ENCODE data around the gene LUC7L. TPM values are rescaled to one million over a fixed set of nuclear protein-coding genes. Genes with fewer than 3 reads are reported as not detected.
A peak's percentile ranks its signal among the peaks of the same experiment; 100 is the strongest.
"Not testable (repeated sequence)": the region's sequence is repeated elsewhere in the genome, so short reads cannot be mapped to it uniquely, and the experiment has no call there.

Gene LUC7L
- total RNA-seq, 1 donor = 52.7 TPM

DNA sequence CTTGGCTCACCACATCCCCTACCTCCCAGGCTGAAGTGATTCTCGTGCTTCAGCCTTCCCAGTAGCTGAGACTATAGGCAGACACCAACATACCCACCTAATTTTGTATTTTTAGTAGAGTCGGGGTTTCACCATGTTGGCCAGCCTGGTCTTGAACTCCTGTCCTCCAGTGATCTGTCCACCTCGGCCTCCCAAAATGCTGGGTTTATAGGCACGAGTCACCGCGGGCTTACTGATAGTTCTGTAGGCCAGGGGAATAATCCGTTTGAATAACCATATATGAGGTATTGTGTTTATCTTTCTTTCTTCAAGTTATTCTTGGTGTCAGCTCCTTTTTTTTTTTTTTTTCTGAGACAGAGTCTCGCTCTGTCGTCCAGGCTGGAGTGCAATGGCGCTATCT is 13.0 kb upstream of the LUC7L start:
- no peak overlapping the region for H3K4me3 ChIP-seq (ENCODE audit: low read depth, low read length)
- DNase-seq (ENCODE audit: low read depth) = no peak
- TF ChIP-seq, protein P1, sequence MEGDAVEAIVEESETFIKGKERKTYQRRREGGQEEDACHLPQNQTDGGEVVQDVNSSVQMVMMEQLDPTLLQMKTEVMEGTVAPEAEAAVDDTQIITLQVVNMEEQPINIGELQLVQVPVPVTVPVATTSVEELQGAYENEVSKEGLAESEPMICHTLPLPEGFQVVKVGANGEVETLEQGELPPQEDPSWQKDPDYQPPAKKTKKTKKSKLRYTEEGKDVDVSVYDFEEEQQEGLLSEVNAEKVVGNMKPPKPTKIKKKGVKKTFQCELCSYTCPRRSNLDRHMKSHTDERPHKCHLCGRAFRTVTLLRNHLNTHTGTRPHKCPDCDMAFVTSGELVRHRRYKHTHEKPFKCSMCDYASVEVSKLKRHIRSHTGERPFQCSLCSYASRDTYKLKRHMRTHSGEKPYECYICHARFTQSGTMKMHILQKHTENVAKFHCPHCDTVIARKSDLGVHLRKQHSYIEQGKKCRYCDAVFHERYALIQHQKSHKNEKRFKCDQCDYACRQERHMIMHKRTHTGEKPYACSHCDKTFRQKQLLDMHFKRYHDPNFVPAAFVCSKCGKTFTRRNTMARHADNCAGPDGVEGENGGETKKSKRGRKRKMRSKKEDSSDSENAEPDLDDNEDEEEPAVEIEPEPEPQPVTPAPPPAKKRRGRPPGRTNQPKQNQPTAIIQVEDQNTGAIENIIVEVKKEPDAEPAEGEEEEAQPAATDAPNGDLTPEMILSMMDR (IDR thresholded peaks at IDR 0.05; ENCODE audit: insufficient read depth, low read depth, low read length) = no peak

- no peak overlapping the region for H3K4me3 ChIP-seq (ENCODE audit: low read depth, low read length)
- TF ChIP-seq, protein P1 (IDR thresholded peaks at IDR 0.05; ENCODE audit: insufficient read depth, low read depth, low read length) = no peak
- no peak for DNase-seq (ENCODE audit: low read depth)
These were observed 11.3 kb upstream of the LUC7L start for GRCh38 chr16:240559-240958.

- TF ChIP-seq, protein P1 (IDR thresholded peaks at IDR 0.05; ENCODE audit: insufficient read depth, low read depth, low read length) = no peak
- no peak overlapping the region for H3K4me3 ChIP-seq (ENCODE audit: low read depth, low read length)
- peak; percentile 59 for DNase-seq (ENCODE audit: low read depth)
These were observed 10.7 kb upstream of the LUC7L start for GRCh38 chr16:239948-240277.

DNA sequence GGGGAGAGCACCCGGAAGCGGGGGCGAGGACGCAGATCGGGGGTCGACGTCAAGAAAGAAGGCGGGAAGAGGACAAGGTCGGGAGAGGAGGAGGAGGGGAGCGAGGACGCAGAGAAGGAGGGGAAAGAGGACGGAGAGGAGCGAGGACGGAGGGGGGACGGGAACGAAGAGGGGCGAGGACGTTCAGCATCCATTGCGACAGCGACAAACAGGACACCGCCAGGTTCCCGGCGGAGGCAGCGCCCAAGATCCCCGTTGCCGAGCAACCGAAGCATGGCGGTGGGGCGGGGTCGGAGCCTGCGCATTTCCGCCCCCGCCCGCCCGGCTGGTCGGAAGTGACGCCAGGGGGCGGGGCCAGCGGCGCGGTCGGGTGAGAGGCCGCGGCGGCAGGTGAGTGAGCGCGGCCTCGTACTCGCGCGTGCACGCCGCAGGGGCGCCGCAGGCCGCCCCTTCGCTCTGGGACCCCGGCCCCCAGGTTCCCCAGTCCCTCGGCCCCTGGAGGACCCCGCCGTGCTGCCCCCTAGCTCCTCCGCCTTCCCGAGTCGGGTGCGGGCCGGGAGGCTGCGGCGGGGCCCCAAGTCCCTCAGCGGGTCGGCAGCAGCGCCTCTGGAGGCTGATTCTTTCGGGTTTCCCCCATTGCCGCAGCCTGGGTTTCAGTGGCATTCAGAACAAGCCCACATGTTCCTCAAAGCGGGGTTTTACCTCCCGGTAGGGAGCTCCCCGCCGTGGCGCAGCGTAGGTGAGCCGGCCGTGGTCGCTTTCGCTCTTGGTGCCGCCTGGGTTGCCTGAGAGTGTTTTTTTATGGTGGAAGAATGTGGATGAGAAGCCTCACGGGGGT is 5.4 kb upstream of the LUC7L start, which contains the start of gene FAM234A:
Gene FAM234A, plus strand, starts transcription at position 354 of the 838 bp plus-strand sequence. CDS start 19,593 bp downstream, outside the sequence.
- TF ChIP-seq, protein P1 (IDR thresholded peaks at IDR 0.05; ENCODE audit: insufficient read depth, low read depth, low read length) = peak; percentile 32
- peak within 1 kb of the TSS; percentile 95 for H3K4me3 ChIP-seq (ENCODE audit: low read depth, low read length)
- DNase-seq (ENCODE audit: low read depth) = peak; percentile 90

- DNase-seq (ENCODE audit: low read depth) = no peak
- TF ChIP-seq, protein P1 (IDR thresholded peaks at IDR 0.05; ENCODE audit: insufficient read depth, low read depth, low read length) = no peak
- H3K4me3 ChIP-seq (ENCODE audit: low read depth, low read length) = no peak overlapping the region
These were observed 1.7 kb upstream of the LUC7L start for GRCh38 chr16:230949-231348.

GRCh38 chr16:230351-230750 is 1.1 kb upstream of the LUC7L start:
- not testable (repeated sequence) for DNase-seq (ENCODE audit: low read depth); H3K4me3 ChIP-seq (ENCODE audit: low read depth, low read length)

DNA sequence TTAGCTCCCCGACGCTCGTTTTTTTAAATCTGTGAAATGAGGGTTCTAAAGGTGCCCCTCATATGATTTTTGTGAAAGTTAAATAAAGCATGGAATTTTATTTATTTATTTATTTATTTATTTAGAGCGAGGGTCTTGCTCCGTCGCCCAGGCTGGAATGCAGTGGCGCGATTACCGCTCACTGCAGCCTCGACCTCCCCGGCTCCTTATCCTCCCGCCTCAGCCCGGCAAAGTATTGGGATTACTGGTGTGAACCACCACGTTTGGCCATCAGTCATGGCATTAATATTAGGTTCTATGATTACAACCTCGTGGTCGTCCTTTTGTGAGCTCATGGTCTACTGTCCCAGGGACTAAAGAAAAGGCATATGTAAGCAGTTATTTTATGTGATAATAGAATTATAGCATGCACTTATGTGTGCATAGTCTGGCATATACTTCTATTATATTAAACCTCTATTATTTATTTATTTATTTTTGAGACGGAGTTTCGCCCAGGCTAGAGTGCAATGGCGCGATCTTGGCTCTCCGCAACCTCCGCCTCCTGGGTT is 557 bp upstream of the LUC7L start:
- TF ChIP-seq, protein P1 (IDR thresholded peaks at IDR 0.05; ENCODE audit: insufficient read depth, low read depth, low read length) = no peak
- H3K4me3 ChIP-seq (ENCODE audit: low read depth, low read length) = peak overlapping the region; percentile 95
- no peak for DNase-seq (ENCODE audit: low read depth)

Data from fibroblast of villous mesenchyme (primary cell).